ENCODE results near the gene REV1.

DNA sequence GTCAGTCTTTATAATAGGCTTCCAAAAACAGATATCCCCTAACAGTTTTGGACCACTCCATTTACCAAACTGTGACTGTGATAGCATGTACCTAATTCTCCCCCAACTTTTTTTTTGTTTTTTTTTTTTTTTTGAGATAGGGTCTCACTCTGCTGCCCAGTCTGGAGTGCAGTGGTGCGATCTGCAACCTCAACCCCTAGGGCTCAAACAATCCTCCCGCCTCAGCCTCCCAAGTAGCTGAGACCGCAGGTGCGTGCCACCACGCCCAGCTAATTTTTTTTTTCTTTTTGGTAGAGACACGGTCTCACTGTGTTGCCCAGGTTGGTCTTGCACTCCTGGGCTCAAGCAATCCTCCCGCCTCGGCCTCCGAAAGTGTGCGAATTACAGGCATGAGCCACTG lies 52.9 kb downstream of the REV1 start:
- TF ChIP-seq, protein P1, sequence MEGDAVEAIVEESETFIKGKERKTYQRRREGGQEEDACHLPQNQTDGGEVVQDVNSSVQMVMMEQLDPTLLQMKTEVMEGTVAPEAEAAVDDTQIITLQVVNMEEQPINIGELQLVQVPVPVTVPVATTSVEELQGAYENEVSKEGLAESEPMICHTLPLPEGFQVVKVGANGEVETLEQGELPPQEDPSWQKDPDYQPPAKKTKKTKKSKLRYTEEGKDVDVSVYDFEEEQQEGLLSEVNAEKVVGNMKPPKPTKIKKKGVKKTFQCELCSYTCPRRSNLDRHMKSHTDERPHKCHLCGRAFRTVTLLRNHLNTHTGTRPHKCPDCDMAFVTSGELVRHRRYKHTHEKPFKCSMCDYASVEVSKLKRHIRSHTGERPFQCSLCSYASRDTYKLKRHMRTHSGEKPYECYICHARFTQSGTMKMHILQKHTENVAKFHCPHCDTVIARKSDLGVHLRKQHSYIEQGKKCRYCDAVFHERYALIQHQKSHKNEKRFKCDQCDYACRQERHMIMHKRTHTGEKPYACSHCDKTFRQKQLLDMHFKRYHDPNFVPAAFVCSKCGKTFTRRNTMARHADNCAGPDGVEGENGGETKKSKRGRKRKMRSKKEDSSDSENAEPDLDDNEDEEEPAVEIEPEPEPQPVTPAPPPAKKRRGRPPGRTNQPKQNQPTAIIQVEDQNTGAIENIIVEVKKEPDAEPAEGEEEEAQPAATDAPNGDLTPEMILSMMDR (IDR thresholded peaks at IDR 0.05; ENCODE audit: borderline replicate concordance, extremely low read depth, low read length, poor library complexity, severe bottlenecking): no peak
- TF ChIP-seq EZH2 (IDR thresholded peaks at IDR 0.05; ENCODE audit: borderline replicate concordance, low read depth, low read length, severe bottlenecking): no peak
